HG02623 (cell line): ENCODE measurements around the gene OR13F1.
"Not testable (repeated sequence)": the region's sequence is repeated elsewhere in the genome, so short reads cannot be mapped to it uniquely, and the experiment has no call there.

Experiments used
- ATAC-seq: cut with Tn5 transposase; IDR thresholded peaks from one replicate; pipeline ENCODE4 v1.9.1; 2021; ENCODE audit warnings: moderate library complexity; ENCODE audit not compliant: unreplicated experiment

OR13F1 gene

GRCh38 chr9:104503963-104504362, at the start of gene OR13F1:
TSS of gene OR13F1 (plus strand) at chr9:104504263. CDS start at chr9:104504263, 0 bp downstream.
- ATAC-seq, result no peak

GRCh38 chr9:104456831-104457230, 47.2 kb upstream of the OR13F1 start:
- no peak for ATAC-seq

- ATAC-seq, result no peak
These were observed 40.2 kb upstream of the OR13F1 start for GRCh38 chr9:104463864-104464263.

- no peak for ATAC-seq
These were observed 35.8 kb upstream of the OR13F1 start for GRCh38 chr9:104468261-104468660.

GRCh38 chr9:104482921-104483570, 21.0 kb upstream of the OR13F1 start:
- ATAC-seq, result no peak

- no peak for ATAC-seq
These were observed 19.0 kb upstream of the OR13F1 start for GRCh38 chr9:104485014-104485413.

GRCh38 chr9:104494808-104495207, 9.3 kb upstream of the OR13F1 start:
- ATAC-seq, result no peak

- no peak for ATAC-seq
These were observed 623 bp upstream of the OR13F1 start for GRCh38 chr9:104503440-104503839.

- no peak for ATAC-seq
These were observed 2.5 kb downstream of the OR13F1 start for GRCh38 chr9:104506565-104506964.

- ATAC-seq, result no peak
These were observed 10.8 kb downstream of the OR13F1 start for GRCh38 chr9:104514901-104515300.

- not testable (repeated sequence) for ATAC-seq
These were observed 16.2 kb downstream of the OR13F1 start for GRCh38 chr9:104520241-104520640.

- no peak for ATAC-seq
These were observed 23.0 kb downstream of the OR13F1 start, which contains the start of gene OR13C4 for GRCh38 chr9:104527109-104527508. TSS of gene OR13C4 (minus strand) at chr9:104527209. CDS start at chr9:104527209, 0 bp downstream.

GRCh38 chr9:104536756-104537155, 32.7 kb downstream of the OR13F1 start, which contains the start of gene OR13C3:
TSS of gene OR13C3 (minus strand) at chr9:104536856. CDS start at chr9:104536723, 133 bp downstream.
- no peak for ATAC-seq

- ATAC-seq, result no peak
These were observed 35.2 kb downstream of the OR13F1 start for GRCh38 chr9:104539275-104539674.

- no peak for ATAC-seq
These were observed 40.6 kb downstream of the OR13F1 start for GRCh38 chr9:104544644-104545043.

- ATAC-seq, result no peak
These were observed 49.2 kb downstream of the OR13F1 start for GRCh38 chr9:104553261-104553660.
